HEK293T (cell line): ENCODE results near the gene CDKN2B-AS1.

ENCODE experiments used
- CTCF ChIA-PET: fragments of 350-600 bp; formaldehyde crosslinking; extraction: SDS; loops from one replicate; lab custom pipeline; 2021; ENCODE audit warnings: antibody characterized with exemption, inconsistent platforms; lab: Yijun Ruan, JAX
- POLR2A ChIA-PET: fragments of 350-600 bp; formaldehyde crosslinking; extraction: SDS; loops from one replicate; lab custom pipeline; 2020; ENCODE audit warnings: antibody characterized with exemption, inconsistent platforms; lab: Yijun Ruan, JAX
- DNase-seq: peaks from one replicate; pipeline ENCODE4 v3.0.0; 2012; ENCODE audit warnings: mixed read lengths; ENCODE audit errors: extremely low spot score
- ARNT ChIP-seq: fragments of 450-650 bp; IDR thresholded peaks from 2 replicates; pipeline ENCODE4 v1.6.1; 2017; ENCODE audit warnings: mild to moderate bottlenecking
- BHLHE40 ChIP-seq: fragments of 450-650 bp; IDR thresholded peaks from 2 replicates; pipeline ENCODE4 v1.6.1; 2016; ENCODE audit warnings: mild to moderate bottlenecking, moderate library complexity, borderline replicate concordance
- CTBP1 ChIP-seq: fragments of 450-650 bp; IDR thresholded peaks from 2 replicates; pipeline ENCODE4 v1.6.1; 2016; ENCODE audit warnings: borderline replicate concordance
- ELF4 ChIP-seq: fragments of 450-650 bp; IDR thresholded peaks from 2 replicates; pipeline ENCODE4 v1.6.1; 2017; ENCODE audit warnings: antibody characterized with exemption
- FOXA1 ChIP-seq: fragments of 450-650 bp; IDR thresholded peaks from 2 replicates; pipeline ENCODE4 v1.6.1; 2016; ENCODE audit warnings: mild to moderate bottlenecking
- FOXK2 ChIP-seq: fragments of 450-650 bp; IDR thresholded peaks from 2 replicates; pipeline ENCODE4 v1.6.1; 2016; ENCODE audit warnings: mild to moderate bottlenecking
- FOXM1 ChIP-seq: fragments of 450-650 bp; IDR thresholded peaks from 2 replicates; pipeline ENCODE4 v1.6.1; 2017; ENCODE audit warnings: mild to moderate bottlenecking, borderline replicate concordance
- HDGF ChIP-seq: fragments of 450-650 bp; IDR thresholded peaks from 2 replicates; pipeline ENCODE4 v1.6.1; 2017; ENCODE audit warnings: antibody characterized with exemption, borderline replicate concordance
- L3MBTL2 ChIP-seq: fragments of 450-650 bp; conservative IDR thresholded peaks from 2 replicates; pipeline ENCODE4 v1.6.1; 2016; ENCODE audit warnings: mild to moderate bottlenecking
- LEF1 ChIP-seq: fragments of 450-650 bp; IDR thresholded peaks from 2 replicates; pipeline ENCODE4 v1.6.1; 2017; ENCODE audit warnings: mild to moderate bottlenecking, borderline replicate concordance
- NFRKB ChIP-seq: fragments of 450-650 bp; IDR thresholded peaks from 2 replicates; pipeline ENCODE4 v1.6.1; 2016; ENCODE audit warnings: mild to moderate bottlenecking, moderate library complexity
- SP1 ChIP-seq: fragments of 450-650 bp; IDR thresholded peaks from 2 replicates; pipeline ENCODE4 v1.6.1; 2017
- SUZ12 ChIP-seq: fragments of 450-650 bp; IDR thresholded peaks from 2 replicates; pipeline ENCODE4 v1.6.1; 2016; ENCODE audit warnings: mild to moderate bottlenecking
- TARDBP ChIP-seq: fragments of 450-650 bp; IDR thresholded peaks from 2 replicates; pipeline ENCODE4 v1.6.1; 2016
- ZNF384 ChIP-seq: fragments of 450-650 bp; IDR thresholded peaks from 2 replicates; pipeline ENCODE4 v1.6.1; 2016
- TF ChIP-seq, protein P1 (sequence below): fragments of 450-650 bp; IDR thresholded peaks from 2 replicates; pipeline ENCODE4 v1.6.1; 2016

The CDKN2B-AS1 gene

GRCh38 chr9:21969951-21970799 is 24.4 kb upstream of the CDKN2B-AS1 start:
- TF ChIP-seq, protein P1, sequence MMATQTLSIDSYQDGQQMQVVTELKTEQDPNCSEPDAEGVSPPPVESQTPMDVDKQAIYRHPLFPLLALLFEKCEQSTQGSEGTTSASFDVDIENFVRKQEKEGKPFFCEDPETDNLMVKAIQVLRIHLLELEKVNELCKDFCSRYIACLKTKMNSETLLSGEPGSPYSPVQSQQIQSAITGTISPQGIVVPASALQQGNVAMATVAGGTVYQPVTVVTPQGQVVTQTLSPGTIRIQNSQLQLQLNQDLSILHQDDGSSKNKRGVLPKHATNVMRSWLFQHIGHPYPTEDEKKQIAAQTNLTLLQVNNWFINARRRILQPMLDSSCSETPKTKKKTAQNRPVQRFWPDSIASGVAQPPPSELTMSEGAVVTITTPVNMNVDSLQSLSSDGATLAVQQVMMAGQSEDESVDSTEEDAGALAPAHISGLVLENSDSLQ: no peak
- ChIA-PET CTCF (no interaction called here), POLR2A (no interaction called here)

DNA sequence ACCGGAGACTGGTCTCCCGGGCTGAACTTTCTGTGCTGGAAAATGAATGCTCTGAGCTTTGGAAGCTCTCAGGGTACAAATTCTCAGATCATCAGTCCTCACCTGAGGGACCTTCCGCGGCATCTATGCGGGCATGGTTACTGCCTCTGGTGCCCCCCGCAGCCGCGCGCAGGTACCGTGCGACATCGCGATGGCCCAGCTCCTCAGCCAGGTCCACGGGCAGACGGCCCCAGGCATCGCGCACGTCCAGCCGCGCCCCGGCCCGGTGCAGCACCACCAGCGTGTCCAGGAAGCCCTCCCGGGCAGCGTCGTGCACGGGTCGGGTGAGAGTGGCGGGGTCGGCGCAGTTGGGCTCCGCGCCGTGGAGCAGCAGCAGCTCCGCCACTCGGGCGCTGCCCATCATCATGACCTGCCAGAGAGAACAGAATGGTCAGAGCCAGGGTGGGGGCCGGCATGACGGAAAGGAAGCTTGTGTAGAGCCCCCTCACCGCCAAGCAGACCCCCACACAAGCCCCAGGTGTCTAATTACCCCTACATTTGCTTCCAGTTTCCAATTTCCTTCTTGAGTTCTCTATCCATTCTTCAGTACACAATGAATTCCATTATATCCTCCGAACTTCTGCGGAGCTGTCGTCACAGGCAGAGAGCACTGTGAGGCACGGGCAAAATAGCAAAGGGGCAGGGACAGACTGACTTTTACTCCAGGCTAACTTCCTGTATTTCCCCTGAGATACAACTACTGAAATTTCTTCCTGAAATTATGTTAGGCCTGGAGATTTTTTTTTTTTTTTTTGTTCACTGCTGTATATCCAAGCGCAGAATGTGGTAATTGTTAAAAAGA is 23.6 kb upstream of the CDKN2B-AS1 start:
- CTCF ChIA-PET: no interaction called here
- DNase-seq: no peak
- POLR2A ChIA-PET: no interaction called here
- TF ChIP-seq TARDBP (no peak), ARNT (no peak), L3MBTL2 (no peak), ZNF384 (no peak), ELF4 (no peak), BHLHE40 (no peak), FOXK2 (no peak), CTBP1 (no peak), NFRKB (no peak), SUZ12 (no peak), FOXM1 (no peak), FOXA1 (no peak), SP1 (no peak), HDGF (no peak), LEF1 (no peak)
- TF ChIP-seq, protein P1: no peak

More at GRCh38 chr9:21969951-21970799, 24.4 kb upstream of the CDKN2B-AS1 start:
- DNase-seq: no peak

DNA sequence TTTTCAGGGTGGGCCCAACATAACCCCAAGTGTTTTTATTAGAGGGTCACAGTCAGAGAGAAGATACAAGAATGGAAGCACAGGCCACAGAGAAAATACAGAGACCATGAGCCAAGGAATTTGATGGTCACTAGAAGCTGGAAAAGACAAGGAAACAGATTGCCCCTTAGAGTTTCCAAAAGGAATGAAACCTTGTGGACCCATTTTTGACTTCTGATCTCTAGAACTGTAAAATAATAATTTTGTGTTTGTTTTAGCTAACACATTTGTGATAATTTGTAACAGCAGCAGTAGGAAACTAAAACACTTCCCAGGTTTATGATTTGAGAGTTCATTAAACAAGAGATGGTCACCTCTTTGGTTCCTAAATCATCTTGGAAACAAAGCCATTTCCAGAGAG is 22.2 kb upstream of the CDKN2B-AS1 start:
- TF ChIP-seq FOXK2 (no peak), NFRKB (no peak)
- TF ChIP-seq, protein P1: no peak
- CTCF ChIA-PET: no interaction called here
- POLR2A ChIA-PET: no interaction called here
- DNase-seq: no peak

DNA sequence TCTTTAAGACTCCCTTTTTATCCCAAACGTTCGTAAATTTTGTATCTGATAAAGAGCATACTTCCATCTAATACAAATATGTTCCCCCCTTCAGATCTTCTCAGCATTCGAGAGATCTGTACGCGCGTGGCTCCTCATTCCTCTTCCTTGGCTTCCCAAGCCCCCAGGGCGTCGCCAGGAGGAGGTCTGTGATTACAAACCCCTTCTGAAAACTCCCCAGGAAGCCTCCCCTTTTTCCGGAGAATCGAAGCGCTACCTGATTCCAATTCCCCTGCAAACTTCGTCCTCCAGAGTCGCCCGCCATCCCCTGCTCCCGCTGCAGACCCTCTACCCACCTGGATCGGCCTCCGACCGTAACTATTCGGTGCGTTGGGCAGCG is 20.3 kb upstream of the CDKN2B-AS1 start:
- POLR2A ChIA-PET: no interaction called here
- TF ChIP-seq FOXA1: no peak
- no peak for TF ChIP-seq ELF4
- no peak for TF ChIP-seq LEF1
- no peak for TF ChIP-seq NFRKB
- no peak for TF ChIP-seq HDGF
- TF ChIP-seq FOXK2: no peak
- no peak for TF ChIP-seq SP1
- no peak for TF ChIP-seq L3MBTL2
- no peak for TF ChIP-seq FOXM1
- TF ChIP-seq ZNF384: no peak
- TF ChIP-seq SUZ12: no peak
- TF ChIP-seq, protein P1: no peak
- no peak for TF ChIP-seq CTBP1
- TF ChIP-seq TARDBP: no peak
- TF ChIP-seq ARNT: no peak
- no peak for TF ChIP-seq BHLHE40
- CTCF ChIA-PET: no interaction called here
- DNase-seq: peak; percentile 49

GRCh38 chr9:21974722-21975409 is 19.7 kb upstream of the CDKN2B-AS1 start:
- CTCF ChIA-PET: no interaction called here
- TF ChIP-seq, protein P1: peak; percentile 79
- TF ChIP-seq FOXK2 (no peak), ZNF384 (no peak), SP1 (no peak), L3MBTL2 (peak; percentile 80), FOXM1 (no peak)
- peak; percentile 74 for DNase-seq
- POLR2A ChIA-PET: no interaction called here
